NK-92 (cell line): ENCODE results near the gene RSPH1.

Source experiments
- DNase-seq: peaks from one replicate; lab custom pipeline; 2025; ENCODE audit not compliant: unreplicated experiment; lab: John Stamatoyannopoulos, UW

The RSPH1 gene

GRCh38 chr21:42431196-42431595, 64.8 kb downstream of the RSPH1 start:
- no peak for DNase-seq

- DNase-seq = no peak
Observed at GRCh38 chr21:42430521-42430920, 65.5 kb downstream of the RSPH1 start.

GRCh38 chr21:42429856-42430255, 66.2 kb downstream of the RSPH1 start:
- DNase-seq = no peak

GRCh38 chr21:42429021-42429420, 67.0 kb downstream of the RSPH1 start:
- DNase-seq = no peak

- DNase-seq = no peak
Observed at GRCh38 chr21:42427809-42428419, 68.1 kb downstream of the RSPH1 start.

GRCh38 chr21:42426876-42427480, 69.0 kb downstream of the RSPH1 start:
- DNase-seq = no peak

- no peak for DNase-seq
Observed at GRCh38 chr21:42426424-42426823, 69.6 kb downstream of the RSPH1 start.

- no peak for DNase-seq
Observed at GRCh38 chr21:42425591-42425990, 70.4 kb downstream of the RSPH1 start.

GRCh38 chr21:42424914-42425541, 71.0 kb downstream of the RSPH1 start:
- DNase-seq = no peak

- DNase-seq = no peak
Observed at GRCh38 chr21:42423685-42424084, 72.3 kb downstream of the RSPH1 start.

- no peak for DNase-seq
Observed at GRCh38 chr21:42423197-42423675, 72.8 kb downstream of the RSPH1 start.
